GM18505 (cell line): Measurements from ENCODE around the gene CIROP.

Experiments used
- ATAC-seq: cut with Tn5 transposase; IDR thresholded peaks from one replicate; pipeline ENCODE4 v1.9.1; 2021; ENCODE audit not compliant: unreplicated experiment
- POLR2A ChIP-seq: IDR thresholded peaks from 4 replicates; pipeline ENCODE4 v1.6.1; 2011; ENCODE audit warnings: borderline replicate concordance; ENCODE audit not compliant: insufficient read depth, insufficient read length; ENCODE audit errors: extremely low read depth

The CIROP gene

DNA sequence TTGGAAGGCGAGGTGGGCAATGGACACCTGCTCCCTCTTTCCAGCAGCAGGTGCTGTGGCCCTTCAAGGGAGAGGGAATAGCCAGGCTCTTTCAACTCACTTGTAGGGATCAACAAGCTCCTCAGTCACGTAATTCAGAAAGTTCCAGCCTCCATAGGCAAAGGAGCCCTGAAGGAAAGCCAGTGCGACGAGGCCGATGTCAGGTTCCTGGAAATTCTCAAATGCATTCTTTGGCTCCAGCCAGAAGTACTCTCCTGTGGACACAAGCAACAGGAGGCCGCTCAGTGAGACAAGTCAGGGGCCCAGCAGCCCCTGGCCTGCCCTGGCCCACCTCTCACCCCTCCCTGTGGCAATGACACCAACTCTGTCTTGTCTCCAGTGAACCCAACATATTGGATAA, 35.6 kb upstream of the CIROP start:
- no peak for TF ChIP-seq POLR2A

DNA sequence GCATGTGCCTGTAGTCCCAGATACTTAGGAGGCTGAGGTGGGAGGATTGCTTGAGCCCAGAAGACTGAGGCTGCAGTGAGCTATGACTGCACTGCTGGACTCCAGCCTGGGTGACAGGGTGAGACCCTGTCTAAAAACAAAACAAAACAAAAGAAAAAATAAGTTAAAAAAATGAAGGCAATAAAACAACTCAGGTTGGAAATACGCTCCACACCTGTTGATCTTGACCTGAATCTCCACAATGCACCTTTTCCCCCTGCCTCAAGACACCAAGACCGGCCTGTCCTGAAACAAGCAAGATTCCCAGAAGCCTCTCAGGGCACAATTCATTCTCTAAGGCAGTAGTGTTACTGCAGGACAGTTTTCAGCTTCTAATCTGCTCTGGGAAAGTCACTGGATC, 35.1 kb upstream of the CIROP start:
- no peak for ATAC-seq
- no peak for TF ChIP-seq POLR2A

More for the DNA sequence above, 35.6 kb upstream of the CIROP start:
- ATAC-seq = no peak

- no peak for ATAC-seq
Observed at GRCh38 chr14:23137813-23138535, 33.2 kb upstream of the CIROP start.

DNA sequence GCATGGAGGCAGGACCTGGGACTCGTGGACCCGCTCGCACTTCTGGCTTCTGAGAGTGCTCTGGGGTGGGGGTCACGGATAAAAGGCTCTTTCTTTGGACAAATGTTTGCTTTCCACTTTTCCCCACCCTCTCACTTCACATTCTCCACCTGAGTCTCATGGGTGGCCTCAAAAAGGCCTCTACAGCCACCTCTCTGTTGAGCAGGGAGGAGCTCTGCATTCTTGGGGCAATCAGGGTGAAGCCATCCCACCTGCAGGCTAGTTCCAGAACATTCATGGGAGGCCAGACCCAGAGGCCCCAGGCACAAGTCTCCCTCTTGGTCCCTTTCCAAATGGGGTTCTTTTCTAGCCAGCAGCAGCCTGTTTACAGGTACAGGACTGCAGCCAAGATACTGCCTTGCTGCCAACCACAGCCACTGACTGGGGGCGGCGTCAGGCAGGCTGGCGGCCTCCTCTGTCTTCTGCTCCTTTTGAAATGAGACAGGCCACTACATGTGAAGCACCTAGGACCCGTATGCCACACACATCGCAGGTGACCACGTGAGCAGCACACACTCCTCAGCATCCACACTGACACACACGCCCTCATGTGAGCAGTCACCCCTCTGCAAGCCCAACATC, 32.5 kb upstream of the CIROP start:
- TF ChIP-seq POLR2A = no peak
- no peak for ATAC-seq

More at GRCh38 chr14:23137813-23138535, 33.2 kb upstream of the CIROP start:
- no peak for TF ChIP-seq POLR2A

- TF ChIP-seq POLR2A = no peak
- no peak for ATAC-seq
Observed at GRCh38 chr14:23136566-23137133, 31.9 kb upstream of the CIROP start.

GRCh38 chr14:23132970-23133369, 28.2 kb upstream of the CIROP start:
- TF ChIP-seq POLR2A = no peak

DNA sequence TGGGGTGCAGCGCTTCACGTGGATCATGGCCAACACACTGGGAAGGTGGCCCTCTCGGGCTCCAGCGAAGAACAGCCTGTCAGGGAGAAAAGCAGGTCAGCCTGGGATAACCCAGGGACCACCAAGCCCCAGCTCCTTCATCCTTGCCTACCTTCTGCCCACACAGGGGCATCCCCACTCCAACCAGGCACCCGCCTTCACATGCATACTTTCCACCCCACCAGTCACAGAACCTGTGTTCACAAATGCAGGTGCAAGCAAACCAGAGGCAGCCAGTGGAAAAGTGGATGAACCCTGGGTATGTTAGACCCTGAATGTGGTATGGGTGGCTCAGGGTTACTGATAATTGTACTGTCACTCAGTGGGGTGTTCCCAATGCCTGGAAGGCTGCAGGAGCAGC, 26.7 kb upstream of the CIROP start:
- no peak for ATAC-seq
- TF ChIP-seq POLR2A = no peak

More at GRCh38 chr14:23132970-23133369, 28.2 kb upstream of the CIROP start:
- ATAC-seq = no peak

DNA sequence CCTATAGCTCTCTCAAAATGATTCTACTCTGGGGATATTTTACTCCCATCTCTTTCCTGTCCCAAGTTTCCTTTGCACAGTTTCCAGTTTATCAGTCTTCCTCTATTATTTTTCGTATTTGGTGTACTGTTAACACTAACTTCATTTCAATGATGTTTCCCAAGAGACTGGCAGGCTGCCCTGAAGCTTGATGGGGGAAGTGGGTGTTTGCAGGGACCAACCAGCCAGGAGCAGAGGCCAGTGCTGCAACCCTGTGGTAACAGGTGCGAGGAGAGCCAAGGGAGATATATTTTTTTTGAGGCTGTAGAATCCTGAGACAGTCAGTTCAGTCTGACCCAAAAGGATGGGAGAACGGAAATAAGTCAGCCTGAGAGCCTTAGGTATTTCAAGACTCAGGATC, 26.1 kb upstream of the CIROP start:
- no peak for TF ChIP-seq POLR2A
- no peak for ATAC-seq

DNA sequence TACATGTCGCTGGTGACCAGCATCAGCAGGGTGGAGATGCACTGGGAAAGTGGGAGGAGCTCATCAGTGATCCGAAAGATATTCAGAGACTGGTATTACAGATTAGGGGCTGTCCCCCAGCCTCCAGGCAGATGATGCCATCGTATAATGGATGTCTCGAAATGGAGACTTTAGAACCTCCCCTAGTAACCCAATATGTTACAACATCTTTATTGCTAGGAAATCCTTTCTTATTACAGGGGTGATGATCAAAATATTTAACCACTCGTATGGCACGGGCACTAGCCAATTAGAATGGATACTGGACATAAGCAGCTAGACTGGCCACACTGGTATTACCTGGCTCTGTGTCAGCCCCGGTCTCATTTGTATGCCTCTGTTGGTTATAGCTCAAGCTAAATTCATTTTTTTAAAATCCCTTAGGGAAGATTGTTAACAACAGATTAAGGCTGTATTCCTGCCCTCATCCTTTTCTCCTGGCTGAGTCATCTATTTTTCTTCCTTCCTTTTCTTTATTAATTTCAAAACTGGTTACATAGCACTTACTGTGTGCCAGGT, 25.0 kb upstream of the CIROP start:
- ATAC-seq = no peak

GRCh38 chr14:23128969-23129758, 24.4 kb upstream of the CIROP start:
- ATAC-seq = no peak
- TF ChIP-seq POLR2A = no peak

More for the DNA sequence above, 25.0 kb upstream of the CIROP start:
- TF ChIP-seq POLR2A = no peak

- no peak for TF ChIP-seq POLR2A
- no peak for ATAC-seq
Observed at GRCh38 chr14:23127861-23128260, 23.1 kb upstream of the CIROP start.

DNA sequence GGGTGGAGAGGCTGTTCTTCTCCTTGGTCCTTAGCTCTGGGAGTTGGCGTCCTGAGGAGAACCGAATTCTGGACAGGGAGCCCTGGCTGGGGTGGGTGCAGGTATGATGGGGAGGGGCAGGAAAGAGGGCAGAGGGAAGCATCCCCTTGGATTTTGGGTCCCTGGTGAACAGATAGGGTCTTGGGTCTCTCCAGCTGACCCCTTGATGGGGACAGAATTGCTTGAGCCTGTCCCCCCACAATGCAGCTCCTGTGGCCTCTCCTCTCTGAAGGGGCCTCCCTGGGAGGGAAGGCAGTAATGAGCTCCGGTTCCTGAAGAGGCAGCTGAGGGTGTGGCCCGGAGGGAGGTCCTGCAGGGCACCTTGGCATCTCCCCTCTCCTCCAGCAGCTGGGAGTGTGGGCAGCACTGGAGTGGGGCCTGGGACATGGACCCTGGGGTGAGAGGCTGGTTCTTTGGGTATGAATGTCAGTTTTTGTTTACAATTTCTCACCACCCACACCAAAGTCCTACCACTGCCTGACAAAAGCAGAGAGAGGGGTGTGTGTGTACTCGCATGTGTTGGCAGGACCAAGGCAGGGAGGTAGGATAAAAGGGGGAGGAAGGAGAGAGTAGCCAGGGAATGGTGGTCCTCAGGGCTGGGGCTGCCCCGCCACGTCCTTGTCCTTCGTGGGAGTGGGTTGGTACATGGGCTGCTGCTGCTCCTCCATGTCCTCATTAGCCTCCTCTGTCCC, 21.9 kb upstream of the CIROP start:
- no peak for ATAC-seq
- no peak for TF ChIP-seq POLR2A

DNA sequence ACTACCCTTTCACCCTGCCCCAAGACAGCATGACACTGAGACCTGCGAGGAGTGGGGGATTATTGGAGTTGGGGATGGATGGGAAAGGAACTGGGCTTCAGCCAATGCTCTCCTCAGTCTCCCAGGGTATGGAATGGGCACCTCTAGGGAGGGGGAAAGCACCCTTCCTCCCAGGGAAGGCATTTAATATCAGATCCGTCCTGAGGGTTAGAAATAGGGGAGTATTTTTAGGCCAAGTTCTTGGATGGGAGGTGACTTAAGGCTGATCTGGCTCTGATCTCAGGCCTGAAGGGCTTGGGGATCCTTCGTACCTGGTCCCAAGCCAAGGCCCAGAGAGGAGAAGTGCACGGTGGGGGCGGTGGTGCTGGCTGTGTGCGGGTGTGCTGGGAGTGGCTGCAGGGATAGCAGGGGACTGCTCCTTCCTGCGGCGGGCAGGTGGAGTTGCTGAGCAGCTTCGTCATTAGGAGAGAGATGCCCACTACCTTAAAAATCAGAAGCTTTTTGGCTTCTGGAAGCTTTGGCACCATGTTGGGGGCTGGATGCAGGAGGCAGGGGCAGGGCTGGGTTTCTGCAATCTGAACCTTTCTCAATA, 21.2 kb upstream of the CIROP start:
- TF ChIP-seq POLR2A = no peak
- ATAC-seq = no peak

GRCh38 chr14:23125011-23125410, 20.2 kb upstream of the CIROP start:
- TF ChIP-seq POLR2A = no peak
- no peak for ATAC-seq
